GM21717 (cell line): ENCODE data around the gene APPL1.
"Not testable (repeated sequence)": the region's sequence is repeated elsewhere in the genome, so short reads cannot be mapped to it uniquely, and the experiment has no call there.

Source experiments
- ATAC-seq: cut with Tn5 transposase; IDR thresholded peaks from one replicate; pipeline ENCODE4 v1.9.1; 2021; ENCODE audit warnings: mild to moderate bottlenecking, moderate library complexity; ENCODE audit not compliant: unreplicated experiment

Gene APPL1

DNA sequence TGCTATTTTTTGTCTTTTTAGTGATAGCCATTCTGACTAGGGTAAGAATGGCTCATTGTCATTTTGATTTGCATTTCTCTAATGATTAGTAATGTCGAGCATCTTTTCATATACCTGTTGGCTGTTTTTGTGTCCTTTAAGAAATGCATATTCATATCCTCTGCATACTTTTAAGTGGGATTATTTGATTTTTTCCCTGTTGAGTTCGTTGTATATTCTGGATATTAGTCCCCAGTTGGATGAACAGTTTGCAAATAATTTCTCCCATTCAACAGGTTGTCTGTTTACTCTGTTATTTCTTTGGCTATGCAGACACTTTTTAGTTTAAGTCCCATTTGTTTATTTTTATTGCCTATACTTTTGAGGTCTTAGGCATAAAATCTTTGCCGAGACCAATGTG, 34.4 kb downstream of the APPL1 start:
- no peak for ATAC-seq

DNA sequence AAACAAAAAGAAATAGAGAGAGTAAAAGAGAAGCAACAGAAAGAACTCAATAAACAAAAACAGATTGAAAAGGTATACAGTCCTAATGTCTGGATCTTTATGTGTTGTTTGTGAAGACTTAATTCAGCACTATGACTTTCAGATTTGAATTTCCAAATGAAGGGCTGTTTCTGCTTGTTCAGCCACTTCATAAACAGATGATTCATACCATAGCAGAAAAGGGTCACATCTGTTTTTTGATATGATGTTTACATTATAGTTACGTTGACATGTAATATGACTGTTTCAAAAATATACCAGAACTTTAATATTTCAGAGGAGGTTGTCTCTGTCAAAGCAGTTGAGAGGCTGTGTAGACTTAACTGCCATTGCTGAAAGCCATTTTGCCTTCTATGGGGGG, 40.9 kb downstream of the APPL1 start:
- no peak for ATAC-seq

DNA sequence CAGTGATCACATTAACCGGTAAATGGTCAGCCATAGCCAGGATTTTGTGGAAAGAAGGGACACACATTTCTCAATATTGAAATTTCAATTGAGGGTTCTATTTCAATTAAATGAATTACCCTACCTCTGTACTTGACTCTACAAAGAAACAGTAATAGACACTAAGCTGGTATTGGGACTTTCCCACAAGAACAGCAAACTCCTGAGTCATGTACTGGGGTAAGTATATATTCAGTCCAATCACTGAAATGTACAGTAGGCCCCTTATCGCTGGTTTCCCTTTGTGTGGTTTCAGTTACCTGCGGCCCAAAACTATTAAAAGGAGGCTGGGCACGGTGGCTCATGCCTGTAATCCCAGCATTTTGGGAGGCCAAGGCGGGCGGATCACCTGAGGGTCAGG, 47.3 kb downstream of the APPL1 start:
- no peak for ATAC-seq

DNA sequence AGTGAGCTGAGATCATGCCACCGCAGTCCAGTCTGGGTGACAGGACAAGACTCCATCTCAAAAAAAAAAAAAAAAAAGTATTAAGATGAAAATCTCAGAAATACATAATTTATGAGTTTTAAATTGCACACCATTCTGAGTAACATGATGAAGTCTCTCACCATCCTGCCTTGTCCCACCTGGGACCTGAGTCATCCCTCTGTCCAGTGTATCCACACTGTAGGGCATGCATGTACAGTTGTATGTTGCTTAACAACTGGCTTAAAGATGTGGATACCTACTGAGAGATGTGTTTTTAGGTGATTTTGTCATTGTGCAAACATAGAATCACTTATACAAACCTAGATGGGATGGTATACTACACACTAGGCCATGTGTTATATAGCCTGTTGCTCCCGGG, 47.9 kb downstream of the APPL1 start:
- no peak for ATAC-seq

DNA sequence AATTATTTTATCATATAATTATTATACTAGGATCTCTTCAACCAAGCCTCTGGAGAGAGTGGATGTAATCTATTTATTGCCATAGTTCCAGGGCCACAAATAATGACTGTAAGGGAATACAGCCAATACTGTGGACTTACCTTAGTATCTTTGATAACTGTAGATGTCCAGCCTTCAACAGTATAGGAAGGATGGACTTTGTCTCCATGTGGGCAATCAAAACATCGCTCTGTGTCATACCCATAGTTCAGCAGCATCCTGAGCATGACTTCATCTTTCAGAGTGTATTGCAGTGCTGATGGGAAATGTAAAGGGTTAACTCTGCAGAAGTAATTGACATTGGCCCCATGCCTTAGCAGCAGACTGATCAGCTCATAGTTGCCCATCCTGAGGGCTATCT, 50.7 kb downstream of the APPL1 start:
- ATAC-seq: no peak

DNA sequence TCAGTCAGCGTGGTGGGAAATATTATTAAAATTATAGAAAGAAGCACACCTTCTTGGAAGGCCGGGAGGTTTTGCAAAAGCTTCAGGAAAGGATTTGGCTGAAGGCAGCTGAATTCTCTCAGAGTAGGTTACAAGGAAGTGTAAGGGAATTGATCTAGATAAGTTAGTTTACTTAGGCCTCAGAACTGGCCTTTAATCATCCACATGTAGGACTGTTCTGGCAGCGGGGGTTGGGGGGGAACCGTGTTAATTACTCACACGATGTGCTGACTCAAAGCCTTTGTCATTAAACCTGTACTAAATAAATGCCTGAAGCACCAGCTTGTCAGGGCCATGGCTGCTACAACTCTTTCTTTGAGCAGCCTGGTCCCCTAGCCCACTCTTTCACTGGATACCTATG, 52.2 kb downstream of the APPL1 start:
- no peak for ATAC-seq

DNA sequence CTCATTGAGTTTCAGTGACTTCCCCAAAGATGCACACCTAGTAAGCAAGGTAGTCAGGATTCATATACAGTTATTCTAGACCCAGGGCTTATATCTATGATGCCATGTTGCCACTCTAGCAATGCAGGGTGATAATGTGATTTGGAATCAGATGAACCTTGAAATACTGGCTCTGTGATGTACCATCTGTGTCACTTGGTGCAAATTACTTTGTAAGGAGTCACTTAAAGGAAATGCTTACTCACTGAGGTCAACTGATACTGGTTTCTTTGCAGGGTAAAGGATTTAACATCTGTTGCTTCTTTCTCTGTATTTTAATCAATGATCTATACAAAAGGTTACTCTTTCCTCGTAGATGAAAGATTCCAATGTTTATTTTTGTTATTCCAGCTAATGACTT, 54.2 kb downstream of the APPL1 start:
- ATAC-seq: no peak

DNA sequence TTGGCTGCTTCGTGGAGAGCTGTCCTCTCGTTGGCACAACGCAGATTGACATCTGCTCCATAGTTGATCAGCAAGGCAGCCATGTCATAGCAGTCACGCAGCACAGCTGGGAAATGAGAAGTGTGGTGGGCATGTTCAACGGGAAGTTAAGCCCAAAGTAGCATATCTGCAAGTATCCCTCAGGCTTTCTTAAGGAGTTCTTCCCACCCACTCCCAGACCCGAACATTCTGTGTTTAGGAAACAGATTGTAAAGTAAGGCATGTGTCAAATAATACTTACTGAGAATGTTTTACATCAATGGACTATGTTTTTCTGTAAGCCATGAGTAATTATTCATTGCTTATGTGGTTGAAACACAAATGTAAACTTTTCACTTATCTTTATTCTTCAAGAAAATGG, 55.8 kb downstream of the APPL1 start:
- no peak for ATAC-seq

DNA sequence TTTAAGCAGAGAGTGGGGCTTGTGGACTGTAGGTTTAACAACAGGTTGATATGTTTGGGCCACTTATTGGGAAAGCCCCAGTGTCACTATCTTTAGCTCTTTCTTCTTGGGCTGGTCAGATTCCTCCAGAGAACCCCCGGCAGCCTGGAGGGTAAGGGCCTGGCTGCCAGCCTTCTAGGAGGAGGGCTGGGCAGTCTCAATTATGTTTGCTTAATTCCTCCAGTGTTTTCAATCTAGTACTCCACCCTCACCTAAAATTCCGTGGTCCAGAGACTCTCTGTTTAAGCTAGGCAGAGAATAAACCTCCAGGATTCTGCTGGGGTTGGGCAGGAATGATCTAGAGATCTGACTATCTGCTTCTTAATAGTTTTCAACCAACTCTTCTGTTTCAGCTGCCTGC, 59.7 kb downstream of the APPL1 start:
- no peak for ATAC-seq

DNA sequence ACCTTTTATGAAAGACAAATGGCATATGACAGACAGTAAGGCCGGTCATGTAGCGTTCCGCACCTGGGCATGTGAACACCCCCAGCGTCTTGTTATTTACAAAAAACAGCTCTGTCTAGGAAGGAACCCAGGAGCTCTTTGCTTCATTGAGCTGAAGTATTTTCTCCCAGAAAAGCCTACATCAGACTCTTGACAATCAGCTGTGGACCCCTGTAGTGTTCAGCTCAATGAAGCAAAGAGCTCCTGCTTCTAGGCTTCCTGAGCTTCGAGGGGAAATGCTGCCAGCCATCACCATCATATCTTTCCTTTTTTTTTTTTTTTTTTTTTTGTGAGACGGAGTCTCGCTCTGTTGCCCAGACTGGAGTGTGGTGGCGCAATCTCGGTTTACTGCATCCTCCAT, 60.9 kb downstream of the APPL1 start:
- no peak for ATAC-seq

DNA sequence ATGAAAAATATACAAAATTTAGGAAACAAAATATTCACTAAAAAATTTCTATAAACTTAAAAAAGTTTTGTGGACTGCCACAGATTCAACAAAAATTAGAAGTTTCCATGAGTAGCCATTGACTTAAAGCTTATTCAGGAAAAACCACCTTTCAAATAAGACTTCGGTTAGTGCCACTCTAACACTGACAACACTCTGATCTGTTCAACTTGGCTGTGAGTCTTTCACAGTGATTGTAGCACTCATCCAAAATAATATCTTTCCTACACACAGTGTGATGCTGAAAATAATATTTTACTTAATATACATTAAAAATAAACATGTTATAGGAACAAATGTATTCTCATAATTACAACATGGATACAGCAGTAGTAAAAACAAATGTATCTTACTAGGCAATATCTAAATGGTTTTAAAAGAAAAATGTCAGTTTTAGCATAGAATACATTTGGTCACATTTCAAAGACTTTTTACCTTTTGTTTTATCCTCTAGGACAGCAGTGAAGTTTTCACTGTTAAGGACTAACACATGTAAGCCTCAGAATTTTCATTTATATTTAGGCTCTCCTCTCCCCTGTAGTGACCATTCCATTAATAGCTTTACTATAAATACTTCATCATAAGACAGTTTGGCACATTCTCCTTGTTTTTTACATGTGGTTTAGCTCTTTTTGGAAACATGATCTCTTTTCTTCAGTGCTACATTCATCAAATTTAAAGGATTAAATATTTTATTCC, 64.8 kb downstream of the APPL1 start, which contains the start of gene ASB14:
Gene ASB14 (minus strand): TSS at position 527 of the 738 bp plus-strand sequence. CDS start 652 bp downstream, outside the sequence.
- ATAC-seq: no peak

DNA sequence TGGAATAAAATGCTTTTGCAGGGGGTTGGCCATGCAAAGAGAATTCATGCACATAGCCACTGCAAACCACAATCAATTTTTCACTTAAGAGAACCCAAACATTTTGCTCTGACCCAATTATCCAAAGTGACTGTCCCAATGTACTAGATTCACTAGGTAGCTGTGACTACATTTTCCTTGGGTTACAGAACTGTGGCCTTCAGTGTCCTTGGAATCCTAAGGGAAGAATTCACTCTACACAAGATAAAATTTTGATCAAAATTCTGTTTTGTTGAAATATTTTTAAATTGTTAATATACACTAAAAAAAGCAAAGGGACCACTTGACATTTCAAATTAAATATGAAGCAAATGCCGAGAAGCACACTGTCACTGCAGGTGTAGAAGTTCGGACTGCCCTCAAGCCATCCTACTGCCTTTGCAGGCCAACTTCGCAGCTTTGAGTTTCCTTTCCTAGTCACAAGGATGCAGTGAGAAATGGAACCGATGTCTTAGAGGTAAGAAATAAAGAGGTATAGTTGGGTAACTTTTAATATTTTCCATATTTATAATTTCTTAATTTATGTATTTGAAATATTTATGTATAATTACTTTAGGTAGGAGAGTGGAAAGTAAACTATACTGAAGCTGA, 65.5 kb downstream of the APPL1 start:
- no peak for ATAC-seq

DNA sequence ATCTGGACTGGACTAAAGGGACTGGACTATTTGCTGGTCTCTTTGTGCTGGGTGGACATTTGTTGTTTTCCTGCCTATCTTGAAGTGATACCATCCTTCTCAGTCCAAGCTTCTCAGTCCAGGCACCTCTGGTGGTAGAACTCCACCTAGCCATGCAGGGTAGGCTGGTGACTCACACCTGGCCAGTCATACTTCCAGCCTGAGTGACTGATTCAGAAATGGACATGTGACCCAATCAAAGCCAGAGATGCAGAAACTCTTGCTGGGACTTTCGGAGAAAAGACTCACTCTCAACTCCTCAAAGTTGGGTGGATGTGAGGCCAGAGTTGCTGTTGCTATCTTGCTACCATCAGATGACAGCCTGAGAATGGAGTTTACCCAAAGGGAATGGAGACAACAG, 70.5 kb downstream of the APPL1 start:
- ATAC-seq: no peak

DNA sequence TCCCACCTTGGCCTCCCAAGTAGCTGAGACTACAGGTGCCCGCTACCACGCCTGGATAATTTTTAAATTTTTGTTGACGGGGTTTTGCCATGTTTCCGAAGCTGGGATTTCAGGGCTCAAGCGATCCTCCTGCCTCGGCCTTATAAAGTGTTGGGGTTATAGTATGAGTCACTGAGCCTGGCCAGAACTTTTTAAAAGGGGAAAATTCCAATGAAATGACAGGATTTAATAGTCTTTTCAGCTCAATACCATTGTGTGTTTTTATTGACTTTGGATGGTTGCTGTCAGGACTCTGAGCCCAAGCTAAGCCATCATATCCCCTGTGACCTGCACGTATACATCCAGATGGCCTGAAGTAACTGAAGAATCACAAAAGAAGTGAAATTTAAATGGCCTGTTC, 76.0 kb downstream of the APPL1 start:
- not testable (repeated sequence) for ATAC-seq

DNA sequence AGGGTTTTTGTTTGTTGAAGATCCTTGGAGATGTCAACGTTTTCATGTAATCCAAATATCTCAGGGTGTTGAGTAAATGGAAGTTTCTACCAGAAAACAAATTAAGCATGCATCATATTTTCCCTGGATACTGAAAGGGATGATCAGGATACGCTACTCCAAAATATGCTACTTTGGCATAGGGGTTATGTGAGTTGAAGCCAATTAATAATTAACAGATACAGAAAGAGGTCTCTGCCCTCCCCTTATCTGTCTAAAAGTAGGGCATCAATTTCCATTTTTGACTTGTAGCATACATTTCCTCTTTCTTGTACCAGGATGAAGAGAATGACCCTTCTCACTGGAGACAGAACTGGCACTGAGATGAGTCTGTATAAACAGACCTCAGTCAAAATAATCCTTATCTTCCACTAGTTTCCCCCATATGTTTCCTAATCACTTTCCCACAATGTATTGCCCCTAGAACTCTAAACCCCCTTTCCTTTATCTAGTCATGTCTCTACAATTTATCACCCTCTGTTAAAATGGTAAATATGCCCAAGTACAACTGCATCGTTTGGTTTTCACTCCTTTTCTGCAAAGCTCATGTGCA, 82.3 kb downstream of the APPL1 start:
- no peak for ATAC-seq

DNA sequence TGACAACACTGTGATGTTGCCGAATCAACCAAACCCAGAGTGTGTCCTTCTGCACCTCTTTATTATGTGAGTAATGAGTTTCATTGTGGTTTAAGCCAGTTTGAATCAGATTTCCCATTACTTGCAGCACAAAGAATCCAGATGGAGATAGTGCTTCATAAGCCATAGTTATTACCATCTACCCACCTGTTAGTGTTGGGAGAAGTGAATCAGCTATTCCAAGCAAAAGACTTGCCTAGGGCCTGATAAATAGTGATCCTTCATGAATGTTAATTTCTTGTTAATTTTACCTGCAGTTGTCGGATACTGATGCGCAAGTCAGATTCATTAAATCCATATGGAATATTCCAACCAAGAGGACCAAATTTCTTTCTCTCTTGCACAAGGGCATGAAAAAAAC, 86.7 kb downstream of the APPL1 start:
- no peak for ATAC-seq
